Measurements from ENCODE around the gene ZP1. TPM values are rescaled to one million over a fixed set of nuclear protein-coding genes. Genes with fewer than 3 reads are reported as not detected.

The ZP1 gene
- total and polyA plus RNA-seq, 2 of the 8 experiments (the other 6 are each of a cell fraction or from before 2014, with no cell fraction given), result not detected

GRCh38 chr11:60844045-60844869 lies 23.1 kb upstream of the ZP1 start:
- Histone ChIP-seq H2AK5ac (ENCODE audit: low read depth, low read length) (no peak overlapping the region; the same call in 1 of the 2 replicates), H2AFZ (ENCODE audit: low read length) (no peak overlapping the region), H3K23me2 (ENCODE audit: low read depth, low read length) (peaks cover 11% of the 10 kb centered on the region; the same call in 1 of the 2 replicates), H3K27ac (ENCODE audit: low read depth, low read length) (no peak overlapping the region), H3K14ac (ENCODE audit: insufficient read length) (no peak overlapping the region), H2BK12ac (ENCODE audit: low read depth, low read length) (no peak overlapping the region), H3K79me1 (ENCODE audit: low read depth, low read length) (peaks cover 6% of the 10 kb centered on the region), H2BK120ac (replicated peaks; ENCODE audit: low read depth, low read length) (no peak overlapping the region), H2BK15ac (ENCODE audit: low read length) (no peak overlapping the region), H3K4me1 (replicated peaks in 1 of 4; ENCODE audit: control insufficient read depth in 3 of 4, insufficient read depth in 4 of 4, low read length in 3 of 4) (peaks cover 0 to 21% (median 7%) of the 10 kb centered on the region in 4 experiments; a peak in 6 of 7 replicates), H3K9ac (replicated peaks in 1 of 4; ENCODE audit: extremely low read depth in 1 of 4, low read depth in 3 of 4, low read length in 3 of 4) (peak overlapping the region in 1 of 4 experiments; percentile 31; a peak in 1 of 7 replicates), H3K23ac (ENCODE audit: insufficient read length) (no peak overlapping the region), H3K4me2 (ENCODE audit: insufficient read depth in 1 of 2, low read depth in 2 of 2, low read length in 2 of 2) (peak overlapping the region; percentile 89 to 99), H3K9me3 (ENCODE audit: insufficient read depth in 2 of 2, low read depth in 1 of 2, low read length in 1 of 2) (no peaks in the 10 kb centered on the region), H2BK5ac (ENCODE audit: low read depth, low read length) (no peak overlapping the region; the same call in 1 of the 2 replicates), H3K27me3 (replicated peaks in 1 of 4; ENCODE audit: control insufficient read depth in 3 of 4, extremely low read depth in 1 of 4, insufficient read depth in 3 of 4, low read length in 3 of 4) (no peaks in the 10 kb centered on the region), H3K36me3 (ENCODE audit: control insufficient read depth in 2 of 4, insufficient read depth in 4 of 4, low read length in 3 of 4) (peaks cover 4 to 13% (median 9%) of the 10 kb centered on the region in 4 experiments), H3K56ac (replicated peaks; ENCODE audit: insufficient read length, low read depth, low read length) (no peak overlapping the region), H3K18ac (ENCODE audit: extremely low read depth, low read length) (no peak overlapping the region), H4K8ac (ENCODE audit: extremely low read depth, insufficient read depth, low read length) (no peak overlapping the region), H3K4me3 (ENCODE audit: extremely low read depth in 1 of 4, insufficient read depth in 2 of 4, low read depth in 3 of 4, low read length in 4 of 4) (peak overlapping the region in 3 of 4 experiments; percentile 79 to 92 (median 89); a peak in 6 of 8 replicates), H3K4ac (replicated peaks; ENCODE audit: insufficient read length, low read depth, low read length) (no peak overlapping the region), H4K20me1 (replicated peaks in 1 of 2; ENCODE audit: control insufficient read depth in 1 of 2, insufficient read depth in 2 of 2, low read length in 2 of 2) (peaks cover 2 to 9% of the 10 kb centered on the region in 2 experiments), H4K5ac (ENCODE audit: insufficient read length, low read depth, low read length) (no peak overlapping the region), H4K91ac (replicated peaks; ENCODE audit: insufficient read length, low read length) (no peak overlapping the region), H2BK20ac (ENCODE audit: low read length) (no peak overlapping the region), H3K79me2 (ENCODE audit: control insufficient read depth in 1 of 2, insufficient read depth in 2 of 2, low read length in 2 of 2) (peaks cover 19 to 41% of the 10 kb centered on the region in 2 experiments)
- DNase-seq (ENCODE audit: low read depth in 1 of 2, low spot score in 2 of 2) (no peak), FAIRE-seq (no peak)
- ChIA-PET CTCF (ENCODE audit: partially characterized antibody) (interaction anchor here (0.5 to 9.1 kb wide), 9 partner anchors 10 to 621 kb away, joined by 3 to 78 read pairs (median 4); no protein-coding TSS in a partner anchor), POLR2A (ENCODE audit: partially characterized antibody) (interaction anchor here (0.9 to 7.3 kb wide), 5 partner anchors 9 to 62 kb away, joined by 3 to 54 read pairs (median 3); partner anchors contain the start of genes PRPF19 and PTGDR2)
- 83% methylated on average over 10 of the region's 10 CpGs; no CpG with 5 or more reads in 1 of the 2 experiments for WGBS, 2 experiments (ENCODE audit: extremely low coverage in 1 of 2, insufficient coverage in 1 of 2, insufficient read length in 1 of 2, insufficient replicate concordance in 2 of 2, low coverage in 1 of 2, low lambda C conversion rate in 2 of 2, missing lambda C conversion rate in 1 of 2)
- TF ChIP-seq ZNF274 (IDR thresholded peaks at IDR 0.05; ENCODE audit: borderline replicate concordance, extremely low read depth, low read length) (no peak), RFX5 (IDR thresholded peaks at IDR 0.05; ENCODE audit: borderline replicate concordance, low read depth, low read length) (no peak), SUZ12 (IDR thresholded peaks at IDR 0.05; ENCODE audit: low read length) (no peak), CHD1 (IDR thresholded peaks at IDR 0.05; ENCODE audit: low read depth, low read length) (no peak), RAD21 (IDR thresholded peaks at IDR 0.05 in 1 of 2, conservative IDR thresholded peaks at IDR 0.05 in 1 of 2; ENCODE audit: low read depth in 2 of 2, low read length in 2 of 2) (no peak), JUN (IDR thresholded peaks at IDR 0.05; ENCODE audit: low read depth, low read length) (no peak)
- TF ChIP-seq, protein P1, sequence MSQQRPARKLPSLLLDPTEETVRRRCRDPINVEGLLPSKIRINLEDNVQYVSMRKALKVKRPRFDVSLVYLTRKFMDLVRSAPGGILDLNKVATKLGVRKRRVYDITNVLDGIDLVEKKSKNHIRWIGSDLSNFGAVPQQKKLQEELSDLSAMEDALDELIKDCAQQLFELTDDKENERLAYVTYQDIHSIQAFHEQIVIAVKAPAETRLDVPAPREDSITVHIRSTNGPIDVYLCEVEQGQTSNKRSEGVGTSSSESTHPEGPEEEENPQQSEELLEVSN (IDR thresholded peaks at IDR 0.05), result no peak
- TF ChIP-seq, protein P2, sequence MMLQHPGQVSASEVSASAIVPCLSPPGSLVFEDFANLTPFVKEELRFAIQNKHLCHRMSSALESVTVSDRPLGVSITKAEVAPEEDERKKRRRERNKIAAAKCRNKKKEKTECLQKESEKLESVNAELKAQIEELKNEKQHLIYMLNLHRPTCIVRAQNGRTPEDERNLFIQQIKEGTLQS (IDR thresholded peaks at IDR 0.05; ENCODE audit: insufficient read depth, low read depth, low read length), result no peak
